ENCODE data around the gene CRIP2. TPM values are rescaled to one million over a fixed set of nuclear protein-coding genes. Genes with fewer than 3 reads are reported as not detected.
A peak's percentile ranks its signal among the peaks of the same experiment; 100 is the strongest.

CRIP2 gene
- total and polyA plus RNA-seq, 2 of the 13 experiments (the other 11 are each of a cell fraction or from before 2014, with no cell fraction given), result 31.6 to 37.9 TPM

GRCh38 chr14:105489542-105490266 is 15.1 kb downstream of the CRIP2 start (continued):
- TF ChIP-seq ZNF318 (CRISPR knock-in tag; IDR thresholded peaks at IDR 0.05) (no peak), SALL1 (CRISPR knock-in tag; IDR thresholded peaks at IDR 0.05) (peak; percentile 38; the same call in 1 of the 2 replicates), SMAD9 (CRISPR knock-in tag; IDR thresholded peaks at IDR 0.05) (0 out of 2 replicates have a peak, but pooled peaks have one; percentile 41), ZBTB21 (CRISPR knock-in tag; IDR thresholded peaks at IDR 0.05) (no peak), HNF4A (CRISPR knock-in tag; IDR thresholded peaks at IDR 0.05) (0 out of 2 replicates have a peak, but pooled peaks have one; percentile 12), TFAP4 (IDR thresholded peaks at IDR 0.05; ENCODE audit: borderline replicate concordance, low read depth) (peak; percentile 24; the same call in 1 of the 2 replicates), HOXA7 (CRISPR knock-in tag; IDR thresholded peaks at IDR 0.05) (no peak), SIN3A (IDR thresholded peaks at IDR 0.05; ENCODE audit: borderline replicate concordance, low read depth, low read length) (no peak), ZNF251 (CRISPR knock-in tag; IDR thresholded peaks at IDR 0.05) (no peak), ERF (CRISPR knock-in tag; IDR thresholded peaks at IDR 0.05) (peak; percentile 68; the same call in 1 of the 2 replicates), PHF8 (CRISPR knock-in tag; IDR thresholded peaks at IDR 0.05) (peak; percentile 60), ZNF468 (CRISPR knock-in tag; IDR thresholded peaks at IDR 0.05) (no peak), MAZ (IDR thresholded peaks at IDR 0.05; ENCODE audit: borderline replicate concordance, low read depth, low read length) (no peak; the same call in 1 of the 2 replicates), MAZ (CRISPR knock-in tag; IDR thresholded peaks at IDR 0.05; ENCODE audit: low read depth) (no peak; the same call in 1 of the 2 replicates), ZNF777 (CRISPR knock-in tag; IDR thresholded peaks at IDR 0.05) (peak; percentile 32; the same call in 1 of the 2 replicates), ZNF501 (CRISPR knock-in tag; IDR thresholded peaks at IDR 0.05) (peak; percentile 13; the same call in 1 of the 2 replicates)
- TF ChIP-seq, protein P1, sequence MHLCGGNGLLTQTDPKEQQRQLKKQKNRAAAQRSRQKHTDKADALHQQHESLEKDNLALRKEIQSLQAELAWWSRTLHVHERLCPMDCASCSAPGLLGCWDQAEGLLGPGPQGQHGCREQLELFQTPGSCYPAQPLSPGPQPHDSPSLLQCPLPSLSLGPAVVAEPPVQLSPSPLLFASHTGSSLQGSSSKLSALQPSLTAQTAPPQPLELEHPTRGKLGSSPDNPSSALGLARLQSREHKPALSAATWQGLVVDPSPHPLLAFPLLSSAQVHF (CRISPR knock-in tag; IDR thresholded peaks at IDR 0.05), result 0 out of 2 replicates have a peak, but pooled peaks have one; percentile 14

Data from HepG2 (cell line).